PFSK-1 (cell line): Measurements from ENCODE around the gene SELENBP1.

Experiments used
- FOXP2 ChIP-seq: optimal IDR thresholded peaks from 2 replicates; pipeline ENCODE3; 2011; ENCODE audit warnings: borderline replicate concordance, control low read depth, inconsistent platforms; ENCODE audit not compliant: insufficient read depth; ENCODE audit errors: extremely low read length, extremely low read depth
- POLR2AphosphoS5 ChIP-seq: IDR thresholded peaks from 2 replicates; pipeline ENCODE4 v1.6.1; 2012; ENCODE audit warnings: low read depth, mild to moderate bottlenecking, control low read depth, low read length, moderate library complexity
- SIN3A ChIP-seq: IDR thresholded peaks from 2 replicates; pipeline ENCODE4 v1.6.1; 2012; ENCODE audit warnings: mild to moderate bottlenecking, low read length, moderate library complexity, borderline replicate concordance; ENCODE audit not compliant: insufficient read depth
- TAF1 ChIP-seq: IDR thresholded peaks from 2 replicates; pipeline ENCODE4 v1.6.1; 2012; ENCODE audit warnings: low read length, control low read depth, borderline replicate concordance; ENCODE audit not compliant: insufficient read depth
- TF ChIP-seq, protein P1 (sequence below), 2 experiments: IDR thresholded peaks; 2 replicates each; pipeline versions ENCODE4 v1.6.1 to v1.8.0; 2011 to 2012; ENCODE audit warnings: low read depth in 2 of 2, low read length in 2 of 2, control low read depth in 1 of 2, inconsistent platforms in 1 of 2, mild to moderate bottlenecking in 1 of 2, moderate library complexity in 1 of 2; ENCODE audit not compliant: insufficient read depth in 1 of 2

The SELENBP1 gene

GRCh38 chr1:151403612-151404011, 31.1 kb upstream of the SELENBP1 start:
- TF ChIP-seq FOXP2 (no peak), POLR2AphosphoS5 (no peak), TAF1 (no peak), SIN3A (no peak)
- TF ChIP-seq, protein P1, sequence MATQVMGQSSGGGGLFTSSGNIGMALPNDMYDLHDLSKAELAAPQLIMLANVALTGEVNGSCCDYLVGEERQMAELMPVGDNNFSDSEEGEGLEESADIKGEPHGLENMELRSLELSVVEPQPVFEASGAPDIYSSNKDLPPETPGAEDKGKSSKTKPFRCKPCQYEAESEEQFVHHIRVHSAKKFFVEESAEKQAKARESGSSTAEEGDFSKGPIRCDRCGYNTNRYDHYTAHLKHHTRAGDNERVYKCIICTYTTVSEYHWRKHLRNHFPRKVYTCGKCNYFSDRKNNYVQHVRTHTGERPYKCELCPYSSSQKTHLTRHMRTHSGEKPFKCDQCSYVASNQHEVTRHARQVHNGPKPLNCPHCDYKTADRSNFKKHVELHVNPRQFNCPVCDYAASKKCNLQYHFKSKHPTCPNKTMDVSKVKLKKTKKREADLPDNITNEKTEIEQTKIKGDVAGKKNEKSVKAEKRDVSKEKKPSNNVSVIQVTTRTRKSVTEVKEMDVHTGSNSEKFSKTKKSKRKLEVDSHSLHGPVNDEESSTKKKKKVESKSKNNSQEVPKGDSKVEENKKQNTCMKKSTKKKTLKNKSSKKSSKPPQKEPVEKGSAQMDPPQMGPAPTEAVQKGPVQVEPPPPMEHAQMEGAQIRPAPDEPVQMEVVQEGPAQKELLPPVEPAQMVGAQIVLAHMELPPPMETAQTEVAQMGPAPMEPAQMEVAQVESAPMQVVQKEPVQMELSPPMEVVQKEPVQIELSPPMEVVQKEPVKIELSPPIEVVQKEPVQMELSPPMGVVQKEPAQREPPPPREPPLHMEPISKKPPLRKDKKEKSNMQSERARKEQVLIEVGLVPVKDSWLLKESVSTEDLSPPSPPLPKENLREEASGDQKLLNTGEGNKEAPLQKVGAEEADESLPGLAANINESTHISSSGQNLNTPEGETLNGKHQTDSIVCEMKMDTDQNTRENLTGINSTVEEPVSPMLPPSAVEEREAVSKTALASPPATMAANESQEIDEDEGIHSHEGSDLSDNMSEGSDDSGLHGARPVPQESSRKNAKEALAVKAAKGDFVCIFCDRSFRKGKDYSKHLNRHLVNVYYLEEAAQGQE (IDR thresholded peaks at IDR 0.05; ENCODE audit: insufficient read depth in 1 of 2, low read depth in 2 of 2, low read length in 2 of 2), result no peak

DNA sequence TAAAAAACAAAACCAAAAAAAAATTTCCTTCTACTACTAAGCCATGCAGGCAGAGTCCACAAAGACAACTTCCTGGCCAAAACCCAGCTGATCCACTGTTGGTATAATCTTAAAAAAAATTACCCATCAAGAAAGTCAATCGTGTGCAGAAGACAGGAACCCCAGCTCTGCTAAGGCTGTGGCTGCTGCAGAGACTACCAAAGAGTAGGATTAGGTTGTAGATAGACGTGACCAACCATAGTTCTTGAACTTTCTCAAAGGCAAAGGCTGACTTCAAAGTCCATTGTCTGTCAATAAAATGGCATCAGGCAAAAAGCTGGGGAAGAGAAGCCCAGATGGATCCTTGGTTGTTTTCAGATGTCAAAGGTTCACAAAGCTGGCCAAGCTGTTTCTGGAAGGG, 30.3 kb upstream of the SELENBP1 start:
- TF ChIP-seq SIN3A (no peak), TAF1 (no peak), POLR2AphosphoS5 (no peak), FOXP2 (no peak)
- TF ChIP-seq, protein P1 (IDR thresholded peaks at IDR 0.05; ENCODE audit: insufficient read depth in 1 of 2, low read depth in 2 of 2, low read length in 2 of 2), result no peak

DNA sequence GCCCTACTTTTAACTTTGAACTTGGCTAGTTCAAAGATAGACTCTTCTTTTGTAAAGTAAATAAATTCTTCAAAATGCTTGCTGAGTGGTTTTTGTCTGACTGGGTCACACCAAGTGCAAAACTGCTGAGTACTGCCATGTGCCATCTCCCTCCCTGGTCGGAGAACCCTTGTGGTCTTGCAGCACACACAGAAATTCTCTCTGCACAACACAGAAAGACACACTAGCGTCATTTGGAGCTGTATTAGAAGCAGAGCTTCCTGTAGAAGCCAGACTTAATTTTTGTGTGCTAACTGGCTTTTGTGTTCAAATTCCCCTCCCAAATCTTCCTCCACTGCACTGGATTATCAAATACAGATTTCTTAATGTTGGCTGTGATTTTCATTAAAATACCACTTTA, 29.4 kb upstream of the SELENBP1 start:
- TF ChIP-seq, protein P1 (IDR thresholded peaks at IDR 0.05; ENCODE audit: insufficient read depth in 1 of 2, low read depth in 2 of 2, low read length in 2 of 2), result no peak
- TF ChIP-seq POLR2AphosphoS5, result peak; percentile 16; the same call in 1 of the 2 replicates
- TF ChIP-seq SIN3A, result no peak

DNA sequence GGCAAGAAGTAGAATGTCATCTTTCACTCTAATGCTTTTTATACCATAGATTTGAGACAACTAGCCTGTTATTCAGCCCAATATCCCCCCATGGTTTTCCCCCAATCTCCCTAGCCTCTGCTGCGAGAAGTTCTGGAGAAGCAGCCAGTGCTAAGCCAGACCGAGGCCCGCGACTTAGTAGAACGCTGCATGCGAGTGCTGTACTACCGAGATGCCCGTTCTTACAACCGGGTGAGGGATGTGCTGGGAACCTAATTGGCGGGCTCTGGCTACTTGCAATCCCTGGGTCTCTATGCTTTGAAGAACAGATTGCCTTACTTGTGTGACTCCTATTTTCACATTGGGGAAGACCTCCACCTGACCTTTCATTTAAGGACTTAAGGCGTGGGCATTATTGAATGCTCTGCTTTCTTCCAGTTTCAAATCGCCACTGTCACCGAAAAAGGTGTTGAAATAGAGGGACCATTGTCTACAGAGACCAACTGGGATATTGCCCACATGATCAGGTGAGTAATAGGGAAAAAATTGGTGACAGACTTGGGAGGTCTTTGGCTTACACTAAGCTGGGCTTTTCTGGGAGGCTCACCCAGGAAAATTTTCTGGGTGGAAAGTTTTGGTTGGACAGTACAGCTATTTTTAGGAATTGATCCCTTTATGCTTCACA, 28.8 kb upstream of the SELENBP1 start:
- TF ChIP-seq, protein P1 (IDR thresholded peaks at IDR 0.05; ENCODE audit: insufficient read depth in 1 of 2, low read depth in 2 of 2, low read length in 2 of 2), result no peak
- peak; percentile 12 for TF ChIP-seq POLR2AphosphoS5
- TF ChIP-seq TAF1, result no peak
